K562 (cell line): ENCODE results near the gene ANKRD31. TPM values are rescaled to one million over a fixed set of nuclear protein-coding genes. Genes with fewer than 3 reads are reported as not detected.

Experiments used
- CEBPG ChIP-seq, 3 experiments: fragments of 200-800 bp in 1 of 3; sonication (Bioruptor generic) in 1 of 3; sonication (generic) in 1 of 3; formaldehyde crosslinking in 1 of 3; IDR thresholded peaks in 2 of 3; conservative IDR thresholded peaks in 1 of 3; 2 replicates each; pipeline versions ENCODE4 v1.6.1 to v1.8.0; 2016 to 2022; ENCODE audit warnings: missing compliant biosample characterization in 2 of 3, missing genetic modification characterization in 2 of 3, mild to moderate bottlenecking in 1 of 3, missing genetic modification reagents in 1 of 3
- DIDO1 ChIP-seq: fragments of 450-650 bp; IDR thresholded peaks from 2 replicates; pipeline ENCODE4 v1.6.1; 2016; ENCODE audit warnings: low read depth, missing biosample characterization, missing genetic modification characterization
- GABPB1 ChIP-seq: sonication (generic); formaldehyde crosslinking; IDR thresholded peaks from 2 replicates; pipeline ENCODE4 v1.8.0; 2022; ENCODE audit warnings: mild to moderate bottlenecking, missing genetic modification reagents
- JUND ChIP-seq, 2 experiments: IDR thresholded peaks; 2 replicates in 1 of 2; 3 replicates in 1 of 2; pipeline ENCODE4 v1.6.1; 2011; ENCODE audit warnings: borderline replicate concordance in 2 of 2, low read depth in 2 of 2, low read length in 2 of 2, improper control_type of control experiment in 1 of 2, missing biosample characterization in 1 of 2, missing genetic modification characterization in 1 of 2, missing genetic modification reagents in 1 of 2
- RFX5 ChIP-seq: IDR thresholded peaks from 2 replicates; pipeline ENCODE4 v1.6.1; 2011; ENCODE audit warnings: low read depth, mild to moderate bottlenecking, improper control_type of control experiment, low read length
- SAFB ChIP-seq: fragments of 200-400 bp; formaldehyde crosslinking; IDR thresholded peaks from 2 replicates; pipeline ENCODE4 v1.6.1; 2017; ENCODE audit warnings: low read depth, low read length, borderline replicate concordance
- SMAD1 ChIP-seq: fragments of 150-350 bp; IDR thresholded peaks from 2 replicates; pipeline ENCODE4 v1.6.1; 2014; ENCODE audit warnings: low read length, low read depth; ENCODE audit not compliant: partially characterized antibody
- SMC3 ChIP-seq: conservative IDR thresholded peaks from 2 replicates; pipeline ENCODE4 v1.6.1; 2011; ENCODE audit warnings: low read depth, low read length, improper control_type of control experiment; ENCODE audit not compliant: insufficient read depth
- THRAP3 ChIP-seq: fragments of 450-650 bp; IDR thresholded peaks from 2 replicates; pipeline ENCODE4 v1.6.1; 2016; ENCODE audit warnings: mild to moderate bottlenecking, inconsistent platforms, borderline replicate concordance
- ZBTB7A ChIP-seq: IDR thresholded peaks from 2 replicates; pipeline ENCODE4 v1.6.1; 2011; ENCODE audit warnings: low read depth, mild to moderate bottlenecking, low read length, moderate library complexity, borderline replicate concordance; ENCODE audit not compliant: control insufficient read depth
- ZC3H8 ChIP-seq: fragments of 450-650 bp; IDR thresholded peaks from 2 replicates; pipeline ENCODE4 v1.6.1; 2017
- ZNF41 ChIP-seq: fragments of 250-450 bp; sonication (Bioruptor Pico); conservative IDR thresholded peaks from 2 replicates; pipeline ENCODE4 v1.4.0; 2020; ENCODE audit warnings: mild to moderate bottlenecking
- ZNF764 ChIP-seq: fragments of 250-450 bp; sonication (Bioruptor Pico); IDR thresholded peaks from 2 replicates; pipeline ENCODE4 v1.4.0; 2020; ENCODE audit warnings: low read depth, mild to moderate bottlenecking, moderate library complexity
- polyA plus RNA-seq, 8 experiments: library from polyadenylated mRNA; depleted of rRNA in 4 of 8; stranded (reverse) in 5 of 8; unstranded in 3 of 8; fragments of >200 nt; fragmentation: Nextera tagmentation in 2 of 8; fragmentation: Illumina TruSeq in 1 of 8; extraction: Ambion mirVana in 2 of 8; extraction: Trizol in 1 of 8; gene quantifications; 2 replicates each; pipeline versions ENCODE4 v1.2.1 to v1.2.3, GENCODE V29; 2011 to 2014; ENCODE audit warnings: inconsistent platforms in 1 of 8, missing spikeins in 1 of 8
- total RNA-seq, 7 experiments: library from RNA; depleted of rRNA in 6 of 7; stranded (reverse); fragments of >200 nt in 6 of 7; fragmentation: Illumina TruSeq in 2 of 7; extraction: Trizol in 2 of 7; gene quantifications; 2 replicates each; pipeline versions ENCODE4 v1.2.1 to v1.2.3, GENCODE V29; 2011 to 2021; ENCODE audit warnings: low replicate concordance in 1 of 7
- TF ChIP-seq, protein P1 (sequence below): fragments of 250-450 bp; sonication (Bioruptor Pico); IDR thresholded peaks from 2 replicates; pipeline ENCODE4 v1.5.0; 2021
- TF ChIP-seq, protein P2 (sequence below), 2 experiments: IDR thresholded peaks in 1 of 2; conservative IDR thresholded peaks in 1 of 2; 2 replicates each; pipeline ENCODE4 v1.6.1; 2016; ENCODE audit warnings: low read depth in 2 of 2, mild to moderate bottlenecking in 1 of 2, missing compliant biosample characterization in 1 of 2, missing genetic modification characterization in 1 of 2, moderate library complexity in 1 of 2
- TF ChIP-seq, protein P3 (sequence below), 3 experiments: IDR thresholded peaks in 2 of 3; conservative IDR thresholded peaks in 1 of 3; 2 replicates each; pipeline ENCODE4 v1.5.1; 2011 to 2012; ENCODE audit warnings: low read length in 3 of 3, mild to moderate bottlenecking in 3 of 3, control low read depth in 2 of 3, improper control_type of control experiment in 1 of 3, inconsistent platforms in 1 of 3, low read depth in 1 of 3, mixed read lengths in 1 of 3, moderate library complexity in 1 of 3; ENCODE audit not compliant: insufficient read depth in 2 of 3
- TF ChIP-seq, protein P4 (sequence below): fragments of 250-450 bp; sonication (Bioruptor Pico); IDR thresholded peaks from 2 replicates; pipeline ENCODE4 v1.8.0; 2021; ENCODE audit warnings: moderate library complexity, mild to moderate bottlenecking, inconsistent platforms

Gene ANKRD31
- total and polyA plus RNA-seq, 9 of the 15 experiments (the other 6 are each of a cell fraction or from before 2014, with no cell fraction given) = under 0.01 to 0.11 (median 0.05) TPM; not detected in 1

DNA sequence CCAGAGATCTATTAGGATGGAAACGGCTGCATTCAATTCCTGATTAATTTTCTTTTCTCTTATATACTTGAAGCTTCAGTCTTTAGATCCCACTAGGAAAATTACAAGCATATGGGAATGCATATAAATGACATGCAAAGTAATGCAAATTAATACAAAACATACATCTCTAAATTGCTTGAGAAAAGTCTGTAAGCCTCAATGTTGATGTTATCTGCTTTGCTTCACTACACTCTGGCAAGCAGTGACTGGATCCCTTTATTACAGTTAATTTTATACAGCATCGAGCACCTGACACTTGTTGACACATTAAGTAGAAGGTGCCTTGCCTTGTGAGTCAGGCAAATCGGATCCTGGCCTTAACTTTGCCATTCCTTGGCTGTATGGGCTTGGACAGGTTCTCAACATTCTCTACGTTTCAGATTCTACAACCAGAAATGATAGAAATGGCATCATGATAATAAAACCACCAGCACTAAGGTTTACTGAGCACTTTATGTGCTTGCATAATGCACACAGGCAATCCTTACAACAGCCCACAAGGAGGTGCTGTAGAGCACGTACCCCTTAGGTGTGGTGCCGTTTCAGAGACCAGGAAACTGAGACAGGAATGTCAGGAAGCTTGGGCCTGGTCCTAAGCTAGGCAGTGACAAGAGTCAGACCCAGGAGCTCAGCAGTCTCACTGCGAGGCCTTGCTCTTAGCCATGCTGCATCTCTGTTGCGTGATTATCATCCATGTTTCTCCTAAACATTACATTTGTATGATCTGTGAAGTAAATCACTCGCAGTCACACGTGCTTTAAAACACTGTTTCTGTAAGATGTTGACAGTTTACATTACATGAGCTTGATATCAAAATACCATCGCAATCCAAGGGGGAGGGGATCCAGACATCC, 187.0 kb downstream of the ANKRD31 start (continued):
- TF ChIP-seq, protein P1, sequence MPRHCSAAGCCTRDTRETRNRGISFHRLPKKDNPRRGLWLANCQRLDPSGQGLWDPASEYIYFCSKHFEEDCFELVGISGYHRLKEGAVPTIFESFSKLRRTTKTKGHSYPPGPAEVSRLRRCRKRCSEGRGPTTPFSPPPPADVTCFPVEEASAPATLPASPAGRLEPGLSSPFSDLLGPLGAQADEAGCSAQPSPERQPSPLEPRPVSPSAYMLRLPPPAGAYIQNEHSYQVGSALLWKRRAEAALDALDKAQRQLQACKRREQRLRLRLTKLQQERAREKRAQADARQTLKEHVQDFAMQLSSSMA = no peak
- no peak for TF ChIP-seq THRAP3
- no peak for TF ChIP-seq SAFB
- peak; percentile 67; the same call in 1 of the 2 replicates for TF ChIP-seq RFX5
- TF ChIP-seq GABPB1 = no peak
- TF ChIP-seq ZNF41 (CRISPR knock-in tag) = no peak
- no peak for TF ChIP-seq CEBPG (CRISPR knock-in tag; IDR thresholded peaks at IDR 0.05)
- peak; percentile 33 to 81; a peak in 3 of 4 replicates for TF ChIP-seq CEBPG (tag; conservative IDR thresholded peaks at IDR 0.05 in 1 of 2, IDR thresholded peaks at IDR 0.05 in 1 of 2)
- TF ChIP-seq, protein P2, sequence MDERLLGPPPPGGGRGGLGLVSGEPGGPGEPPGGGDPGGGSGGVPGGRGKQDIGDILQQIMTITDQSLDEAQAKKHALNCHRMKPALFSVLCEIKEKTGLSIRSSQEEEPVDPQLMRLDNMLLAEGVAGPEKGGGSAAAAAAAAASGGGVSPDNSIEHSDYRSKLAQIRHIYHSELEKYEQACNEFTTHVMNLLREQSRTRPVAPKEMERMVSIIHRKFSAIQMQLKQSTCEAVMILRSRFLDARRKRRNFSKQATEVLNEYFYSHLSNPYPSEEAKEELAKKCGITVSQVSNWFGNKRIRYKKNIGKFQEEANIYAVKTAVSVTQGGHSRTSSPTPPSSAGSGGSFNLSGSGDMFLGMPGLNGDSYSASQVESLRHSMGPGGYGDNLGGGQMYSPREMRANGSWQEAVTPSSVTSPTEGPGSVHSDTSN (CRISPR knock-in tag; IDR thresholded peaks at IDR 0.05; ENCODE audit: low read depth) = no peak
- TF ChIP-seq, protein P2 (tag; conservative IDR thresholded peaks at IDR 0.05; ENCODE audit: low read depth) = no peak
- TF ChIP-seq ZNF764 (CRISPR knock-in tag) = peak; percentile 52; the same call in 1 of the 2 replicates
- no peak for TF ChIP-seq DIDO1 (tag)
- peak; percentile 6; the same call in 1 of the 2 replicates for TF ChIP-seq JUND (IDR thresholded peaks at IDR 0.05; ENCODE audit: borderline replicate concordance, low read depth, low read length)
- TF ChIP-seq JUND (tag; IDR thresholded peaks at IDR 0.05; ENCODE audit: borderline replicate concordance, low read depth, low read length) = no peak
- TF ChIP-seq, protein P3, sequence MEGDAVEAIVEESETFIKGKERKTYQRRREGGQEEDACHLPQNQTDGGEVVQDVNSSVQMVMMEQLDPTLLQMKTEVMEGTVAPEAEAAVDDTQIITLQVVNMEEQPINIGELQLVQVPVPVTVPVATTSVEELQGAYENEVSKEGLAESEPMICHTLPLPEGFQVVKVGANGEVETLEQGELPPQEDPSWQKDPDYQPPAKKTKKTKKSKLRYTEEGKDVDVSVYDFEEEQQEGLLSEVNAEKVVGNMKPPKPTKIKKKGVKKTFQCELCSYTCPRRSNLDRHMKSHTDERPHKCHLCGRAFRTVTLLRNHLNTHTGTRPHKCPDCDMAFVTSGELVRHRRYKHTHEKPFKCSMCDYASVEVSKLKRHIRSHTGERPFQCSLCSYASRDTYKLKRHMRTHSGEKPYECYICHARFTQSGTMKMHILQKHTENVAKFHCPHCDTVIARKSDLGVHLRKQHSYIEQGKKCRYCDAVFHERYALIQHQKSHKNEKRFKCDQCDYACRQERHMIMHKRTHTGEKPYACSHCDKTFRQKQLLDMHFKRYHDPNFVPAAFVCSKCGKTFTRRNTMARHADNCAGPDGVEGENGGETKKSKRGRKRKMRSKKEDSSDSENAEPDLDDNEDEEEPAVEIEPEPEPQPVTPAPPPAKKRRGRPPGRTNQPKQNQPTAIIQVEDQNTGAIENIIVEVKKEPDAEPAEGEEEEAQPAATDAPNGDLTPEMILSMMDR (IDR thresholded peaks at IDR 0.05 in 2 of 3, conservative IDR thresholded peaks at IDR 0.05 in 1 of 3; ENCODE audit: insufficient read depth in 2 of 3, low read depth in 1 of 3, low read length in 3 of 3) = peak; percentile 72 to 85 (median 82)
- TF ChIP-seq SMC3 = peak; percentile 71
- TF ChIP-seq SMAD1 = no peak
- TF ChIP-seq, protein P4, sequence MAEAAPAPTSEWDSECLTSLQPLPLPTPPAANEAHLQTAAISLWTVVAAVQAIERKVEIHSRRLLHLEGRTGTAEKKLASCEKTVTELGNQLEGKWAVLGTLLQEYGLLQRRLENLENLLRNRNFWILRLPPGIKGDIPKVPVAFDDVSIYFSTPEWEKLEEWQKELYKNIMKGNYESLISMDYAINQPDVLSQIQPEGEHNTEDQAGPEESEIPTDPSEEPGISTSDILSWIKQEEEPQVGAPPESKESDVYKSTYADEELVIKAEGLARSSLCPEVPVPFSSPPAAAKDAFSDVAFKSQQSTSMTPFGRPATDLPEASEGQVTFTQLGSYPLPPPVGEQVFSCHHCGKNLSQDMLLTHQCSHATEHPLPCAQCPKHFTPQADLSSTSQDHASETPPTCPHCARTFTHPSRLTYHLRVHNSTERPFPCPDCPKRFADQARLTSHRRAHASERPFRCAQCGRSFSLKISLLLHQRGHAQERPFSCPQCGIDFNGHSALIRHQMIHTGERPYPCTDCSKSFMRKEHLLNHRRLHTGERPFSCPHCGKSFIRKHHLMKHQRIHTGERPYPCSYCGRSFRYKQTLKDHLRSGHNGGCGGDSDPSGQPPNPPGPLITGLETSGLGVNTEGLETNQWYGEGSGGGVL = no peak
- no peak for TF ChIP-seq ZBTB7A
- TF ChIP-seq ZC3H8 = no peak
